Measurements from ENCODE around the gene TMED7.

DNA sequence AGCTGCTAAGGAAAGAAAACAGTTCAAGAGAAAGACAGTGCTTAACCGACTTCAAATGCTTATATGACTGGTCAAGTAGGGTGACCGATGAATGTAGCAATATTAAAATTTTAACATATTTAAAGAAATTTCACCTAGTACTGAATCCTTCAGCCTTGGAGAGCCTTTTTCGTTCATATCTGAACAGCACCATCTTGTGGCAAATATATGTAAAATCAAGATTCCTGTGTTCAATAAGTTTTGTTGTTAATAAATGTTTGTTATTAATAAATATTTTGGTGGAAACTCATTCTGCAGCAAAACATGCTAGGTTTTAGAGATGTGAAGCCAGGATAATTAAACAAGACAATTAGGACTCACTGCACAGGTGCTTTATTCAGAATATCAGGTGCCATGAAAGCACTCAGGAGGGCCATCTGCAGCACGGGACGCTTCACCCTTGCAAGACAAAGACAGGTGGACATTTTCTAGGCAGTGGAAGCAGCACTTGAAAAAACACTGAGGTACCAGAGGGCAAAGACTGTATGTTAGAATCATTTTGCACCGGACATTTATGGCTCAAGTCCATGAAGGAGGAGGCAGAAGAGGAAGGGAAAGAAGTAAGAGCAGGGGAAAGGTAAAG is 39.2 kb downstream of the TMED7 start:
- TF ChIP-seq POLR2A (IDR thresholded peaks at IDR 0.05), result no peak
- peak; percentile 58 to 66 (median 64) for TF ChIP-seq CTCF (IDR thresholded peaks at IDR 0.05 in 4 of 5, conservative IDR thresholded peaks at IDR 0.05 in 1 of 5)

Measured in gastrocnemius medialis (tissue), 4 donors.